ENCODE results near the gene XIRP2. TPM values are rescaled to one million over a fixed set of nuclear protein-coding genes. Genes with fewer than 3 reads are reported as not detected.
A peak's percentile ranks its signal among the peaks of the same experiment; 100 is the strongest.

The XIRP2 gene
- total RNA-seq (2012; rRNA removed) (0.18 and 0.28 TPM in 2 replicates), polyA plus RNA-seq (2012; rRNA removed) (0.01 and 0.05 TPM in 2 replicates), Bru-seq, nascent RNA (percentile 9 among the genes with signal in this experiment), BruChase-seq, experiment 1, labeled RNA remaining after a 6-hour chase (percentile 5 among the genes with signal in this experiment), BruChase-seq, experiment 2, labeled RNA remaining after a 2-hour chase (percentile 4 among the genes with signal in this experiment)
- polyA plus RNA-seq (2012; cell fraction: cytosol; rRNA removed): 0.02 TPM in 1 of 2 replicates, not detected in the other
- 0.08 TPM in 1 of 2 replicates, not detected in the other for polyA plus RNA-seq (2012; cell fraction: nucleus; rRNA removed; ENCODE audit: low replicate concordance)
- long read RNA-seq: 0 reads

- POLR2A ChIA-PET (ENCODE audit: unreplicated experiment): no interaction called here
- dilution Hi-C loops (cut with HindIII; ENCODE audit: low sequenced_read_pairs, unreplicated experiment): no loop called here
Measured at GRCh38 chr2:166888180-166888579, at the start of gene XIRP2. XIRP2 (plus strand) TSS chr2:166888480; CDS start chr2:166903483, 15,003 bp downstream.

More at GRCh38 chr2:166888180-166888579, at the start of gene XIRP2:
- no peak within 1 kb of the TSS for H2BK5ac ChIP-seq (ENCODE audit: low read depth, low read length, poor library complexity, severe bottlenecking)
- no peaks in the 10 kb centered on the region for H3K9me1 ChIP-seq (ENCODE audit: insufficient read depth, low read length)
- H3K14ac ChIP-seq (replicated peaks; ENCODE audit: low read depth, low read length): no peak within 1 kb of the TSS
- 0 out of 3 replicates have a peak within 1 kb of the TSS, but pooled peaks have one; percentile 45 for H2BK15ac ChIP-seq (ENCODE audit: low read depth, low read length)
- no peak within 1 kb of the TSS for H3K4me3 ChIP-seq (ENCODE audit: insufficient read depth, low read depth, low read length)
- no peaks in the 10 kb centered on the region for H3K36me3 ChIP-seq (ENCODE audit: control insufficient read depth, insufficient read depth, low read length)
- no CpG with 5 or more reads among the region's 2 CpGs for WGBS, 2 experiments (ENCODE audit: extremely low coverage in 2 of 2, insufficient read length in 1 of 2)
- TF ChIP-seq RFX5 (IDR thresholded peaks at IDR 0.05; ENCODE audit: low read depth, low read length): no peak
- TF ChIP-seq USF2 (IDR thresholded peaks at IDR 0.05; ENCODE audit: low read depth, low read length): no peak
- no peak for TF ChIP-seq FOS (IDR thresholded peaks at IDR 0.05; ENCODE audit: low read depth, low read length)
- no peak for TF ChIP-seq RCOR1 (IDR thresholded peaks at IDR 0.05; ENCODE audit: insufficient replicate concordance, low read length)
- TF ChIP-seq MXI1 (IDR thresholded peaks at IDR 0.05; ENCODE audit: borderline replicate concordance, low read depth, low read length): no peak
- no peak for TF ChIP-seq RAD21 (IDR thresholded peaks at IDR 0.05; ENCODE audit: low read length)
- no peak for TF ChIP-seq POLR2A (IDR thresholded peaks at IDR 0.05; ENCODE audit: low read depth, low read length)
- TF ChIP-seq CEBPB (IDR thresholded peaks at IDR 0.05; ENCODE audit: low read depth, low read length): no peak
- no peak for TF ChIP-seq ELK1 (IDR thresholded peaks at IDR 0.05; ENCODE audit: borderline replicate concordance, low read depth, low read length)
- no peak for TF ChIP-seq MAFK (IDR thresholded peaks at IDR 0.05; ENCODE audit: low read depth, low read length)
- TF ChIP-seq SMC3 (IDR thresholded peaks at IDR 0.05; ENCODE audit: low read depth, low read length): no peak
- no peak for TF ChIP-seq CHD1 (IDR thresholded peaks at IDR 0.05; ENCODE audit: low read depth, low read length)
- no peak for TF ChIP-seq BHLHE40 (IDR thresholded peaks at IDR 0.05; ENCODE audit: low read depth, low read length)
- TF ChIP-seq MAZ (IDR thresholded peaks at IDR 0.05; ENCODE audit: borderline replicate concordance, low read depth, low read length): no peak
- TF ChIP-seq CTCF (conservative IDR thresholded peaks at IDR 0.05; ENCODE audit: low read depth, low read length): no peak
- TF ChIP-seq NFE2L2 (IDR thresholded peaks at IDR 0.05; ENCODE audit: low read depth, low read length): no peak
- in situ Hi-C loops (cut with MboI; ENCODE audit: low sequenced_read_pairs): no loop called here
- H3K4ac ChIP-seq (ENCODE audit: low read depth, low read length): 0 out of 2 replicates have a peak within 1 kb of the TSS, but pooled peaks have one; percentile 19
- no TSS peak for BruUV-seq (replicated peaks)
- H3K4me1 ChIP-seq (ENCODE audit: control insufficient read depth, insufficient read depth, low read length): peaks cover 2% of the 10 kb centered on the region; the same call in 1 of the 2 replicates
- no peak for DNase-seq
- H3K79me1 ChIP-seq (ENCODE audit: low read depth in 1 of 2, low read length in 2 of 2): no peaks in the 10 kb centered on the region
- no peak for ATAC-seq (ENCODE audit: low read depth)
- H2BK120ac ChIP-seq (ENCODE audit: low read depth, low read length): no peak within 1 kb of the TSS
- peak within 1 kb of the TSS; percentile 67 for H2AFZ ChIP-seq (replicated peaks; ENCODE audit: low read length, poor library complexity)
- no peak within 1 kb of the TSS for H3K56ac ChIP-seq (ENCODE audit: extremely low read depth, insufficient read depth, low read length)
- no peak within 1 kb of the TSS for H2BK20ac ChIP-seq (ENCODE audit: low read depth, low read length)
- no peak within 1 kb of the TSS for H3K4me2 ChIP-seq (ENCODE audit: low read depth, low read length)
- H3K9ac ChIP-seq (ENCODE audit: low read depth, low read length): no peak within 1 kb of the TSS
- H3K27ac ChIP-seq (ENCODE audit: insufficient read depth, low read length): no peak within 1 kb of the TSS
- H4K8ac ChIP-seq (ENCODE audit: low read depth in 2 of 2, low read length in 2 of 2): no peak within 1 kb of the TSS
- H3K23ac ChIP-seq (ENCODE audit: low read depth, low read length): no peak within 1 kb of the TSS
- H2AK9ac ChIP-seq (replicated peaks; ENCODE audit: low read depth, low read length, poor library complexity): no peak within 1 kb of the TSS
- no peak within 1 kb of the TSS for H3K18ac ChIP-seq (ENCODE audit: low read depth, low read length)
- CTCF ChIA-PET: no interaction called here
- intact Hi-C loops (cut with micrococcal nuclease): no loop called here
- H4K91ac ChIP-seq (ENCODE audit: insufficient read depth, low read depth, low read length): no peak within 1 kb of the TSS
- H3K27me3 ChIP-seq (ENCODE audit: control insufficient read depth, insufficient read depth, low read length): no peaks in the 10 kb centered on the region
- H3K9me3 ChIP-seq (ENCODE audit: control insufficient read depth, insufficient read depth, low read length): no peaks in the 10 kb centered on the region
- no peak within 1 kb of the TSS for H2AK5ac ChIP-seq (ENCODE audit: low read depth, low read length)
- no peaks in the 10 kb centered on the region for H4K20me1 ChIP-seq (ENCODE audit: insufficient read depth, low read length)
- H4K5ac ChIP-seq (ENCODE audit: low read depth, low read length): no peak within 1 kb of the TSS
